HEK293 (cell line): ENCODE data around the gene FAM151A.

Experiments
- CTCF ChIA-PET: fragments of 350-600 bp; formaldehyde crosslinking; extraction: SDS; loops from one replicate; lab custom pipeline; 2021; ENCODE audit warnings: antibody characterized with exemption; lab: Yijun Ruan, JAX
- POLR2A ChIA-PET: fragments of 300-600 bp; formaldehyde crosslinking; extraction: SDS; loops from one replicate; lab custom pipeline; 2020; ENCODE audit warnings: antibody characterized with exemption, inconsistent platforms; lab: Yijun Ruan, JAX
- H3K27ac ChIP-seq: fragments of 200-500 bp; sonication (Bioruptor generic); 2 replicates; pipeline ENCODE4 v1.5.1; 2014; ENCODE audit warnings: low read depth, low read length, control low read depth, inconsistent platforms; ENCODE audit errors: extremely low read depth
- H3K36me3 ChIP-seq, 2 experiments: fragments of 200-500 bp in 1 of 2; sonication (Bioruptor generic) in 1 of 2; 1 replicate in 1 of 2; 2 replicates in 1 of 2; pipeline ENCODE4 v1.5.1; 2014 to 2017; ENCODE audit warnings: inconsistent platforms in 2 of 2, low read length in 2 of 2; ENCODE audit not compliant: control insufficient read depth in 2 of 2, insufficient read depth in 1 of 2
- H3K4me1 ChIP-seq: fragments of 200-500 bp; sonication (Bioruptor generic); 2 replicates; pipeline ENCODE4 v1.5.1; 2014; ENCODE audit warnings: mild to moderate bottlenecking, low read length, inconsistent platforms; ENCODE audit not compliant: control insufficient read depth, insufficient read depth
- H3K4me3 ChIP-seq: 2 replicates; pipeline ENCODE4 v1.5.1; 2011; ENCODE audit warnings: low read depth, mild to moderate bottlenecking, control low read depth, low read length, moderate library complexity
- H3K9me3 ChIP-seq: fragments of 200-500 bp; sonication (Bioruptor generic); 2 replicates; pipeline ENCODE4 v1.5.1; 2014; ENCODE audit warnings: low read depth, low read length, inconsistent platforms; ENCODE audit not compliant: control insufficient read depth, insufficient read depth
- EGR2 ChIP-seq: fragments of 450-650 bp; formaldehyde crosslinking; IDR thresholded peaks from 2 replicates; pipeline ENCODE4 v1.5.1; 2016; ENCODE audit warnings: low read depth, missing biosample characterization, missing genetic modification characterization
- KLF16 ChIP-seq: fragments of 450-650 bp; formaldehyde crosslinking; IDR thresholded peaks from 2 replicates; pipeline ENCODE4 v1.5.1; 2017; ENCODE audit warnings: missing biosample characterization, missing genetic modification characterization
- PRDM6 ChIP-seq: fragments of 450-650 bp; formaldehyde crosslinking; IDR thresholded peaks from 2 replicates; pipeline ENCODE4 v1.5.1; 2017; ENCODE audit warnings: missing biosample characterization, missing genetic modification characterization
- SCRT2 ChIP-seq: fragments of 450-650 bp; formaldehyde crosslinking; IDR thresholded peaks from 2 replicates; pipeline ENCODE4 v1.5.1; 2016; ENCODE audit warnings: missing biosample characterization, missing genetic modification characterization
- YY1 ChIP-seq: fragments of 450-650 bp; formaldehyde crosslinking; IDR thresholded peaks from 2 replicates; pipeline ENCODE4 v1.5.1; 2018; ENCODE audit warnings: missing biosample characterization, missing genetic modification characterization
- ZBTB1 ChIP-seq: fragments of 450-650 bp; formaldehyde crosslinking; IDR thresholded peaks from 2 replicates; pipeline ENCODE4 v1.5.1; 2016; ENCODE audit warnings: missing biosample characterization, missing genetic modification characterization
- ZFHX2 ChIP-seq: fragments of 450-650 bp; formaldehyde crosslinking; conservative IDR thresholded peaks from 2 replicates; pipeline ENCODE4 v1.5.1; 2016; ENCODE audit warnings: missing biosample characterization, missing genetic modification characterization
- ZFP3 ChIP-seq: fragments of 450-650 bp; formaldehyde crosslinking; IDR thresholded peaks from 2 replicates; pipeline ENCODE4 v1.5.1; 2016; ENCODE audit warnings: low read depth, missing biosample characterization, missing genetic modification characterization
- ZNF37A ChIP-seq: fragments of 450-650 bp; IDR thresholded peaks from 2 replicates; pipeline ENCODE4 v1.5.1; 2018; ENCODE audit warnings: missing biosample characterization, missing genetic modification characterization
- ZNF404 ChIP-seq: fragments of 450-650 bp; formaldehyde crosslinking; IDR thresholded peaks from 2 replicates; pipeline ENCODE4 v1.5.1; 2017; ENCODE audit warnings: missing biosample characterization, missing genetic modification characterization
- ZNF488 ChIP-seq: fragments of 450-650 bp; formaldehyde crosslinking; IDR thresholded peaks from 2 replicates; pipeline ENCODE4 v1.5.1; 2016; ENCODE audit warnings: missing biosample characterization, missing genetic modification characterization
- ZNF549 ChIP-seq: fragments of 450-650 bp; IDR thresholded peaks from 2 replicates; pipeline ENCODE4 v1.5.1; 2018; ENCODE audit warnings: missing biosample characterization, missing genetic modification characterization, mild to moderate bottlenecking, inconsistent platforms, moderate library complexity
- ZNF561 ChIP-seq: fragments of 450-650 bp; IDR thresholded peaks from 2 replicates; pipeline ENCODE4 v1.5.1; 2018; ENCODE audit warnings: missing biosample characterization, missing genetic modification characterization, borderline replicate concordance
- ZNF610 ChIP-seq: fragments of 450-650 bp; formaldehyde crosslinking; IDR thresholded peaks from 2 replicates; pipeline ENCODE4 v1.5.1; 2016; ENCODE audit warnings: missing biosample characterization, missing genetic modification characterization, borderline replicate concordance
- ZNF629 ChIP-seq: fragments of 450-650 bp; formaldehyde crosslinking; IDR thresholded peaks from 2 replicates; pipeline ENCODE4 v1.5.1; 2017; ENCODE audit warnings: missing biosample characterization, missing genetic modification characterization
- ZNF664 ChIP-seq: fragments of 450-650 bp; formaldehyde crosslinking; IDR thresholded peaks from 2 replicates; pipeline ENCODE4 v1.5.1; 2016; ENCODE audit warnings: missing biosample characterization, missing genetic modification characterization
- ZNF677 ChIP-seq: fragments of 450-650 bp; IDR thresholded peaks from 2 replicates; pipeline ENCODE4 v1.5.0; 2018; ENCODE audit warnings: missing biosample characterization, mild to moderate bottlenecking, missing genetic modification characterization, moderate library complexity
- ZNF76 ChIP-seq: fragments of 450-650 bp; formaldehyde crosslinking; IDR thresholded peaks from 2 replicates; pipeline ENCODE4; 2016; ENCODE audit warnings: low read depth, missing biosample characterization, missing genetic modification characterization, borderline replicate concordance
- ZNF791 ChIP-seq: fragments of 450-650 bp; formaldehyde crosslinking; IDR thresholded peaks from 2 replicates; pipeline ENCODE4 v1.5.1; 2016; ENCODE audit warnings: missing biosample characterization, missing genetic modification characterization
- TF ChIP-seq, protein P1 (sequence below): fragments of 450-650 bp; formaldehyde crosslinking; IDR thresholded peaks from 2 replicates; pipeline ENCODE4 v1.5.1; 2016; ENCODE audit warnings: missing biosample characterization, missing genetic modification characterization, borderline replicate concordance
- TF ChIP-seq, protein P2 (sequence below): fragments of 450-650 bp; formaldehyde crosslinking; IDR thresholded peaks from 2 replicates; pipeline ENCODE4 v1.5.1; 2017; ENCODE audit warnings: missing biosample characterization, missing genetic modification characterization
- TF ChIP-seq, protein P3 (sequence below): fragments of 450-650 bp; formaldehyde crosslinking; IDR thresholded peaks from 2 replicates; pipeline ENCODE4 v1.5.1; 2016; ENCODE audit warnings: missing biosample characterization, missing genetic modification characterization

Gene FAM151A

GRCh38 chr1:54588377-54588776 lies 34.9 kb downstream of the FAM151A start:
- no peaks in the 10 kb centered on the region for H3K4me1 ChIP-seq
- no peak overlapping the region for H3K27ac ChIP-seq
- H3K36me3 ChIP-seq: no peaks in the 10 kb centered on the region
- TF ChIP-seq ZNF629 (tag by site-specific recombination): no peak
- TF ChIP-seq ZNF561 (tag by site-specific recombination): no peak
- TF ChIP-seq ZBTB1 (tag by site-specific recombination): no peak
- no peak for TF ChIP-seq ZNF488 (tag by site-specific recombination)
- TF ChIP-seq ZNF610: no peak
- no peak for TF ChIP-seq ZFP3 (tag by site-specific recombination)
- TF ChIP-seq ZNF791 (tag by site-specific recombination): no peak
- no peak for TF ChIP-seq KLF16 (tag by site-specific recombination)
- no peak for TF ChIP-seq ZNF37A (tag by site-specific recombination)
- no peak for TF ChIP-seq ZNF677 (tag by site-specific recombination)
- TF ChIP-seq, protein P1, sequence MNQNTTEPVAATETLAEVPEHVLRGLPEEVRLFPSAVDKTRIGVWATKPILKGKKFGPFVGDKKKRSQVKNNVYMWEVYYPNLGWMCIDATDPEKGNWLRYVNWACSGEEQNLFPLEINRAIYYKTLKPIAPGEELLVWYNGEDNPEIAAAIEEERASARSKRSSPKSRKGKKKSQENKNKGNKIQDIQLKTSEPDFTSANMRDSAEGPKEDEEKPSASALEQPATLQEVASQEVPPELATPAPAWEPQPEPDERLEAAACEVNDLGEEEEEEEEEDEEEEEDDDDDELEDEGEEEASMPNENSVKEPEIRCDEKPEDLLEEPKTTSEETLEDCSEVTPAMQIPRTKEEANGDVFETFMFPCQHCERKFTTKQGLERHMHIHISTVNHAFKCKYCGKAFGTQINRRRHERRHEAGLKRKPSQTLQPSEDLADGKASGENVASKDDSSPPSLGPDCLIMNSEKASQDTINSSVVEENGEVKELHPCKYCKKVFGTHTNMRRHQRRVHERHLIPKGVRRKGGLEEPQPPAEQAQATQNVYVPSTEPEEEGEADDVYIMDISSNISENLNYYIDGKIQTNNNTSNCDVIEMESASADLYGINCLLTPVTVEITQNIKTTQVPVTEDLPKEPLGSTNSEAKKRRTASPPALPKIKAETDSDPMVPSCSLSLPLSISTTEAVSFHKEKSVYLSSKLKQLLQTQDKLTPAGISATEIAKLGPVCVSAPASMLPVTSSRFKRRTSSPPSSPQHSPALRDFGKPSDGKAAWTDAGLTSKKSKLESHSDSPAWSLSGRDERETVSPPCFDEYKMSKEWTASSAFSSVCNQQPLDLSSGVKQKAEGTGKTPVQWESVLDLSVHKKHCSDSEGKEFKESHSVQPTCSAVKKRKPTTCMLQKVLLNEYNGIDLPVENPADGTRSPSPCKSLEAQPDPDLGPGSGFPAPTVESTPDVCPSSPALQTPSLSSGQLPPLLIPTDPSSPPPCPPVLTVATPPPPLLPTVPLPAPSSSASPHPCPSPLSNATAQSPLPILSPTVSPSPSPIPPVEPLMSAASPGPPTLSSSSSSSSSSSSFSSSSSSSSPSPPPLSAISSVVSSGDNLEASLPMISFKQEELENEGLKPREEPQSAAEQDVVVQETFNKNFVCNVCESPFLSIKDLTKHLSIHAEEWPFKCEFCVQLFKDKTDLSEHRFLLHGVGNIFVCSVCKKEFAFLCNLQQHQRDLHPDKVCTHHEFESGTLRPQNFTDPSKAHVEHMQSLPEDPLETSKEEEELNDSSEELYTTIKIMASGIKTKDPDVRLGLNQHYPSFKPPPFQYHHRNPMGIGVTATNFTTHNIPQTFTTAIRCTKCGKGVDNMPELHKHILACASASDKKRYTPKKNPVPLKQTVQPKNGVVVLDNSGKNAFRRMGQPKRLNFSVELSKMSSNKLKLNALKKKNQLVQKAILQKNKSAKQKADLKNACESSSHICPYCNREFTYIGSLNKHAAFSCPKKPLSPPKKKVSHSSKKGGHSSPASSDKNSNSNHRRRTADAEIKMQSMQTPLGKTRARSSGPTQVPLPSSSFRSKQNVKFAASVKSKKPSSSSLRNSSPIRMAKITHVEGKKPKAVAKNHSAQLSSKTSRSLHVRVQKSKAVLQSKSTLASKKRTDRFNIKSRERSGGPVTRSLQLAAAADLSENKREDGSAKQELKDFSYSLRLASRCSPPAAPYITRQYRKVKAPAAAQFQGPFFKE (tag by site-specific recombination): no peak
- TF ChIP-seq ZNF76 (tag by site-specific recombination): no peak
- POLR2A ChIA-PET: no interaction called here
- no peak overlapping the region for H3K4me3 ChIP-seq
- CTCF ChIA-PET: interaction anchor here (0.6 kb wide), 1 partner anchor 54 kb away, joined by 3 read pairs; no protein-coding TSS in a partner anchor
- H3K9me3 ChIP-seq: no peaks in the 10 kb centered on the region

- TF ChIP-seq ZFHX2 (tag by site-specific recombination): peak; percentile 52
- TF ChIP-seq ZNF677 (tag by site-specific recombination): no peak
- no peak for TF ChIP-seq KLF16 (tag by site-specific recombination)
- no peak for TF ChIP-seq ZNF549 (tag by site-specific recombination)
- TF ChIP-seq PRDM6: no peak
- peak; percentile 75 for TF ChIP-seq EGR2 (tag by site-specific recombination)
- TF ChIP-seq SCRT2 (tag by site-specific recombination): peak; percentile 46; the same call in 1 of the 2 replicates
- TF ChIP-seq, protein P2, sequence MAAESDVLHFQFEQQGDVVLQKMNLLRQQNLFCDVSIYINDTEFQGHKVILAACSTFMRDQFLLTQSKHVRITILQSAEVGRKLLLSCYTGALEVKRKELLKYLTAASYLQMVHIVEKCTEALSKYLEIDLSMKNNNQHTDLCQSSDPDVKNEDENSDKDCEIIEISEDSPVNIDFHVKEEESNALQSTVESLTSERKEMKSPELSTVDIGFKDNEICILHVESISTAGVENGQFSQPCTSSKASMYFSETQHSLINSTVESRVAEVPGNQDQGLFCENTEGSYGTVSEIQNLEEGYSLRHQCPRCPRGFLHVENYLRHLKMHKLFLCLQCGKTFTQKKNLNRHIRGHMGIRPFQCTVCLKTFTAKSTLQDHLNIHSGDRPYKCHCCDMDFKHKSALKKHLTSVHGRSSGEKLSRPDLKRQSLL (tag by site-specific recombination): no peak
- 0 out of 2 replicates have a peak, but pooled peaks have one; percentile 9 for TF ChIP-seq ZNF664 (tag by site-specific recombination)
- TF ChIP-seq, protein P3, sequence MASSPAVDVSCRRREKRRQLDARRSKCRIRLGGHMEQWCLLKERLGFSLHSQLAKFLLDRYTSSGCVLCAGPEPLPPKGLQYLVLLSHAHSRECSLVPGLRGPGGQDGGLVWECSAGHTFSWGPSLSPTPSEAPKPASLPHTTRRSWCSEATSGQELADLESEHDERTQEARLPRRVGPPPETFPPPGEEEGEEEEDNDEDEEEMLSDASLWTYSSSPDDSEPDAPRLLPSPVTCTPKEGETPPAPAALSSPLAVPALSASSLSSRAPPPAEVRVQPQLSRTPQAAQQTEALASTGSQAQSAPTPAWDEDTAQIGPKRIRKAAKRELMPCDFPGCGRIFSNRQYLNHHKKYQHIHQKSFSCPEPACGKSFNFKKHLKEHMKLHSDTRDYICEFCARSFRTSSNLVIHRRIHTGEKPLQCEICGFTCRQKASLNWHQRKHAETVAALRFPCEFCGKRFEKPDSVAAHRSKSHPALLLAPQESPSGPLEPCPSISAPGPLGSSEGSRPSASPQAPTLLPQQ (tag by site-specific recombination): no peak
- TF ChIP-seq ZNF404: no peak
- TF ChIP-seq YY1: no peak
- H3K36me3 ChIP-seq: no peaks in the 10 kb centered on the region
- no peak overlapping the region for H3K27ac ChIP-seq
- no peaks in the 10 kb centered on the region for H3K4me1 ChIP-seq
- H3K4me3 ChIP-seq: no peak overlapping the region
- H3K9me3 ChIP-seq: no peaks in the 10 kb centered on the region
- CTCF ChIA-PET: no interaction called here
- POLR2A ChIA-PET: no interaction called here
These were observed 37.9 kb downstream of the FAM151A start for GRCh38 chr1:54585181-54586066.
